ENCODE data around the gene PRSS48.
"Not testable (repeated sequence)": the region's sequence is repeated elsewhere in the genome, so short reads cannot be mapped to it uniquely, and the experiment has no call there.

PRSS48 gene

GRCh38 chr4:151319490-151319889 is 42.5 kb downstream of the PRSS48 start:
- no peak for DNase-seq

GRCh38 chr4:151321586-151321985 is 44.6 kb downstream of the PRSS48 start:
- no peak for DNase-seq

DNA sequence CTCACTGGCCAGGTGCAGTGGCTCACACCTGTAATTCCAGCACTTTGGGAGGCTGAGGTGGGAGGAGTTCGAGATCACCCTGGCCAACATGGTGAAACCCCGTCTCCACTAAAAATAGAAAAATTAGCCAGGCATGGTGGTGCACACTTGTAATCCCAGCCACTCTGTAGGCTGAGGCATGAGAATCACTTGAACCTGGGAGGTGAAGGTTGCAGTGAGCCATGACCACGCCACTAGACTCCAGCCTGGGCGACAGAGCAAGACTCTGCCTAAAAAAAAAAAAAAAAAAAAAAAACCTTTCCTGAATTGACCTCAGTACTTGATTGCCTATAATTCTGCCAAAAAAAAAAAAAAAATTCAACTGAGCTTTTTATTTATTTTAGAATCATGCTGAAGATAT is 45.2 kb downstream of the PRSS48 start:
- not testable (repeated sequence) for DNase-seq

GRCh38 chr4:151322570-151322969 is 45.6 kb downstream of the PRSS48 start:
- DNase-seq = no peak

DNA sequence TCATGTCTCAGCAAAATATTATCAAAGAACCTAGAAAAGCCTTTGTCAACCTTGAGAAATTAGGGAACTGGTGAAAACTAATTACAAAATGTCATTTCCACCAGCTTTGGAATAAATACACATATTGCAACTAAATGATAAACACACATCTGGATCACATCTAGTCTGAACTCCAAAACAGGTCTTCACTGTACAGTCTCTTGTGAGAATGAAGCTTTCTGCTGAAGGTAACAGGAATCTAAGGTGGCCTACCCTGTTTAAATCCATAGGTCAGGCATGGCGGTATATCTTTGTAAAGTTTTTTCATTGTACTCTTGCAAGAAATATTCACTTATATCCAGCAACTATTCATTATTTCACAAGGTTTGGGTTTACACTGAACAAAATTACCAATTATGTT is 46.7 kb downstream of the PRSS48 start:
- DNase-seq = no peak

DNA sequence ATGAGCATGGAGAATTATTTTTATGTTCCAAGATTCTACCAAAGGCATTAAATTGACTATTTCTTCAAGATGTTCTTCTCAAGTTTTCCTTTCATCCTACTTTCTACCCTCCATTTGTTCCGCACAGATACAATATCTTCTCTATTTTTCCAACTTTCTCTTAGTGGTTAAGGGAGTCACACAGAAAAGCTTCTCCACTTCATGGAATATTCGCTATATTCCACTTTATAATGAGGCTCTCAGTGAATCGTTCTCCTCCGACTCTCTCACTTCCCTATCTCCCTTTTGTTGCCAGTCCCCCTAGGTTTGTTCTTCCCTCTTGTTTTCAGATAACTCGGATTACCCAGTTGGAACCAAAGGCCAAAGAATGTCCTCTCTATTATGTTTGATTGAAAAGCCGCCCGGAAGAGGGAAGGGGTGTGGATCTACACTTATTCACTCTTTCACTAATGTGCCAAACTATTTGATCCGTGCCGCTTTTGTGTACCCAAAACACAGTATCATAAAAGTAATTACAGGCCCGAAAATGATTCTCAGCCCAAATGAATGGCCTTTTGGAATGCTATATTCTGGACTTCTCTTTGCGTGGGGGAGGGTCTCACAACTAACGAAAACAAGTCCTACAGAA is 47.3 kb downstream of the PRSS48 start:
- peak; percentile 22 to 29 for DNase-seq

- DNase-seq = peak in 1 of 2 donors; percentile 66
These were observed 47.8 kb downstream of the PRSS48 start for GRCh38 chr4:151324752-151325110.

- peak; percentile 57 for DNase-seq
These were observed 48.4 kb downstream of the PRSS48 start, which contains the start of gene SH3D19 for GRCh38 chr4:151325111-151325948. TSS of gene SH3D19 (minus strand) at chr4:151325605. CDS start at chr4:151325352, 253 bp downstream.

DNA sequence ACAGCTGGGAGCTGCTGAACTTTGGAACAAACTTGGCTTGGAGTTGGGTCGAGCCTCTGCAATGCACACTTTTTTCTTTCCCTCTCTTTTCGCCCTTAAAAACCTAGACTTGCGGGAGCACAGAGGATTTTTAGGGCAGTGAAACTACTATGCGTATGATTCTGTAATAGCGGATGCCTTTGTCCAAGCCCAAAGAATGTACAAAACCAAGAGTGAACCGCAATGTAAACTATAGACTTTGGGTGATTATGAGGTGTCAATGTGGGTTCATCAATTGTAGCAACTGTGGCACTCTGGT is 48.9 kb downstream of the PRSS48 start:
- DNase-seq = no peak

DNA sequence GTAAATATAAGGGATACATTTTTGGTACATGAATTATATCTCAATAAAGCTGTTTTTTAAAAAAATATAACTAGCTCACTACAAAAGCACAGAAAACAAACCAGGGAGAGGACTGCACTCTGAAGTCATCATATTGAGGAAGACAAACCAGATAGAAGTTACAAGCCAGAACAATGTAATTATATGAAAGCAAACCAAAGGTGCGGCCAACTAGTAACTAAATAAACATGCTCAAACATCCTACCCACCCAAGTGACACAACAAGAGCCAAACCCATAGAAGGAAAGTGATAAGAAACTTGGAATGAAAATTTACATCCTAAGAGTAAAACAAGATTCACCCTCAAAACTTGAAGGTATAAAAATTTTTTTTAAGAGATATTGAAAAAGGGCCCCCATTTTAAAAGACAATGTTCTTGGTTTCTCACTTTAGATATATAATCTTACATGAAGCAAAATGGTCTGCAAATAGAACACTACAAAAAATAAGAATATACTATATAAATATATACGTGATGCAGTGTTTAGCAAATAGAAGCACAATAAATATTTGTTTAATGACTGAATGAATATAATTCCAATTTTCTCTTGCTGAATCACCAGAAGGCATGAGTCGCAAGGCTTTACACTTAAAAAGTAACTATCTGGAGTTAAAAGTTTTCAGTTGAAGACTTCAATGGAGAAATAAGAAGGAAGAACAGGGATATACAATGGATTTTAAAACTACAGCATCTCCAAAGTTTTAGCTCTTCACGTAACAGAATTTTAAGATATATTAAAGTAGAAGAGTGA is 52.5 kb downstream of the PRSS48 start:
- DNase-seq = no peak

DNA sequence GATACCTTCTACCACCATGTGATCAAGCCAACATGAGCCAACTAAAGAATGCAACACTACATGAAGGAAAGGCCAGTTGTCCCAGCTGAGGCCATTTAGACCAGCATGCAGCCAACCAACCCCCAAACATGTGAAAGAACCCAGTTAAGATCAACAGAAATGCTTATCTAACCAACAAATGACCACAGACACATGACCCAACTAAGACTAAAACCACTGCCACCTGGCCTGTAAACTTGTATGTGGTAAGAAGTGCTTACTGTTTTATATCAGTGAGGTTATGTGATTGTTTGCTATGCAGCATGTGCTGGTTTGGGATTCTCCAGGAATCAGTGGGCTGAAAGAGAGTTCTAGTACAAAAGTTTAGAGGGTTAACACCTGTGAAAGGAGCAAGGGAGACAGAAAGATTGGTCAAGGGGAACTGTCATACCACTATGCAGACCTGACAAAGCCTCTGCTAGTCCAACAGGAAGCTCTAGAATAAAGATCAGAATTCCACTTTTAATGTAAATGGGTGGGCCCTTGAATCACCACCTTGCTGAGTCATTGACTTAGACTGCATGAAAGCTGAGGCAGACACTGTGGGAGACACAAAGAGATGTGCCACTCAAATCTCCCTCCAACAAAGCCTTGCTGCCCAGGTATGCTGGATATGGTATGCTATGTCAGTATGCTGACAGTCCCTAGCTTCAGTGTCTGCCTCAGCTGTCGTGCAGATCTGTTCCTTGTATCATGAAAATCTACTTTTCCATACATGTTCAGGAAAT is 54.5 kb downstream of the PRSS48 start:
- DNase-seq = no peak

GRCh38 chr4:151339467-151339866 is 62.5 kb downstream of the PRSS48 start:
- DNase-seq = no peak

DNA sequence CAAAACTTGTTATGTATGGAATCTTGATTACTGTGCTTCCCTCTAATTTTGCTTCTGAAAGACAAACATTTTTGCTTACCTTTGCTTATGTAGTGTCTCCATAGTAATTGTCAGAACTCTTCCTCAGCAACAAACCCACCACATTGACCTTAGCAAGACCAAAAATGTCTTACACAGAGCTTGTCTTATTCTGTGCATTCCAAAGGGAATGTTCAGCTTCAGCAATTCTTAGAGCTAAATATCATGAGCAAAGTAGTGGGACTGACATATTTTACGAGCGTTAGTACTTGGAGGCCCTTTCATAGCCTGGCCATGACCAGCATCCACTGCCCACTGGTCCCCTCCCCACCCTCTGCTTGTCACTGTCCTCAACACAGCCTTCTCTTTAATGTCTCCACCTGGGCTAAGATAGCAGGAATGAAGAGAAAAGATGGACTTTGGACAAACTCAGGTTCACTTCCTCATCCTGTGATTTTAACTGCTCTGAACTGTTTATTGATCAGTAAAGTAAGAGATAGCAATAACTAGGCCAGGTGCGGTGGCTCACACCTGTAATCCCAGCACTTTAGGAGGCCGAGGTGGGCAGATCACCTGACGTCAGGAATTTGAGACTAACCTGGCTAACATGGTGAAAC is 63.9 kb downstream of the PRSS48 start:
- no peak for DNase-seq

Measured in hippocampal formation (tissue), 2 donors.